Activated CD8-positive, alpha-beta memory T cell treated with anti-CD3 and anti-CD28 coated beads, Interleukin-2, amount 50 U/mL, for 4 hours (primary cell): ENCODE results near the gene TMCC2.
A peak's percentile ranks its signal among the peaks of the same experiment; 100 is the strongest.
"Not testable (repeated sequence)": the region's sequence is repeated elsewhere in the genome, so short reads cannot be mapped to it uniquely, and the experiment has no call there.

Source experiments
- DNase-seq: peaks from one replicate; pipeline ENCODE4 v3.0.0-alpha.2; 2020

TMCC2 gene

GRCh38 chr1:205263580-205264190 is 35.9 kb downstream of the TMCC2 start:
- no peak for DNase-seq

DNA sequence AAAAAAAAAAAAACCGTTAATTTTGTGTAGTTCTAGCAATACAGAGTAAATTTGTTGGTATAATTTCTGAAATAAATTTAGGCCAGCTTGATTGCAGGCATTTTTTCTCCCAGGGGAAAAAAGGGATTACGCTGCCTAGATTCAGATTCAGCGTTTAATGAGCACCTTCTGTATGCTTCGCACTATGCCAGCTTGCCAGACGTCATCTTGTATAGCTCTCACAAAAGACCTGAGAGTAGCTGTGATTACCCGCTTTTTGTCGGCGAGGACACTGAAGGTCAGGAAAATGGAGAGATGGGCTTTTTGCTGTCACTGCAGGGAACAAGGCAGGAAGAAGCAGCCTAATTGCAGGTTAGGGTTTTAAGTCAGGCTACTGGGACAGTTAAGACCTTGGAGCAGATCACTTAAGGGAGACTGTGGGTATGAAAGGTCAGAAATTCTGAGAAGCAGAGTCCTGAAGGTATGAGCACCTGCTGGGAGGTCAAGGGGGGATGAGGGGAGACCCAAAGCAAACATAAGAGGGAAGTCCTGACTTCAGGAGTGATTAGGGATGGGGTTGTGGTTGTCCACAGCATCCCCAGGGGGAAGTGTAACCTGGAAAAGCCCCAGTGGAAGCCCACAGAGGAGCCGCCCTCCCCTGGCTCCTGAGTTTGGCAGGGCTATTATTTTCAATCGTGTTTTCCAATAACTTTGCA is 39.0 kb downstream of the TMCC2 start:
- no peak for DNase-seq

DNA sequence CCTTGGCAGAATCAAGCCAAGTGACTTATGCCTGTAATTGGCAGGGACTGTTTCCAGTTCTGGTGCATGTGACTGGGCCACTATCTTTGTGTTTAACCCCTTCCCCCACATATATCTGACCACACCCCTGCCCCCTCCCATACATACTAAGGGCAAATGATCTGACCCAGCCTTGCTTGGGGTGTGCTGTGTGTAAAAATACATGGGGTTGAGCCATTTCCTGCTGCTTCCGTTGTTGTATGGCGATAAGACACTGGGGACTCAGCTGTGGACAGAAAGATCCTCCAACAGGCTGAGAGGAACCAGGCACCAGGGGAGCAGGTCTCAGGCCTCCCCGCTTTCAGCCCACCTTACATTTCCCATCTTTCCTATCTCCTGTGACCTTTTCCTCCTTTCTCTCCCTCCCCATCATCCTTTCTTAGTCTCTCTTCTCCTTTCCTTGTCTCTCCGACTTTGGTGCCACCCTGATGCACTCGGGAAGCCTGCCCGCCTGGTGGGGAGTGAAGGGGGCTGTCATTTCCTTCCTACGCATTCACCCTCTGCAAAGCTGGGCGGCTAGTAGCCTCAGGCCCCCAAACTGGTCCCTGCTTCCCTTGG is 39.7 kb downstream of the TMCC2 start:
- DNase-seq, result no peak

DNA sequence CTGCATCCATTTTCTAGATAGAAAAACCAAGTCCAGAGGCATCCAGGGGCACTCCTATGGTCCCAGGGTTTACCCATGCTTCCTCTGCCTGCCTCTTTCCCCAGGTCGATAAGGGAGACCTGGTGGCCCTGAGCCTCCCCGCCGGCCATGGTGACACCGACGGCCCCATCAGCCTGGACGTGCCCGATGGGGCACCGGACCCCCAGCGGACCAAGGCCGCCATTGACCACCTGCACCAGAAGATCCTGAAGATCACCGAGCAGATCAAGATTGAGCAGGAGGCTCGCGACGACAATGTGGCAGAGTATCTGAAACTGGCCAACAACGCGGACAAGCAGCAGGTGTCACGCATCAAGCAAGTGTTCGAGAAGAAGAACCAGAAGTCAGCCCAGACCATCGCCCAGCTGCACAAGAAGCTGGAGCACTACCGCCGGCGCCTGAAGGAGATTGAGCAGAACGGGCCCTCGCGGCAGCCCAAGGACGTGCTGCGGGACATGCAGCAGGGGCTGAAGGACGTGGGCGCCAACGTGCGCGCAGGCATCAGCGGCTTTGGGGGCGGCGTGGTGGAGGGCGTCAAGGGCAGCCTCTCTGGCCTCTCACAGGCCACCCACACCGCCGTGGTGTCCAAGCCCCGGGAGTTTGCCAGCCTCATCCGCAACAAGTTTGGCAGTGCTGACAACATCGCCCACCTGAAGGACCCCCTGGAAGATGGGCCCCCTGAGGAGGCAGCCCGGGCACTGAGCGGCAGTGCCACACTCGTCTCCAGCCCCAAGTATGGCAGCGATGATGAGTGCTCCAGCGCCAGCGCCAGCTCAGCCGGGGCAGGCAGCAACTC is 41.3 kb downstream of the TMCC2 start:
- DNase-seq, result no peak

DNA sequence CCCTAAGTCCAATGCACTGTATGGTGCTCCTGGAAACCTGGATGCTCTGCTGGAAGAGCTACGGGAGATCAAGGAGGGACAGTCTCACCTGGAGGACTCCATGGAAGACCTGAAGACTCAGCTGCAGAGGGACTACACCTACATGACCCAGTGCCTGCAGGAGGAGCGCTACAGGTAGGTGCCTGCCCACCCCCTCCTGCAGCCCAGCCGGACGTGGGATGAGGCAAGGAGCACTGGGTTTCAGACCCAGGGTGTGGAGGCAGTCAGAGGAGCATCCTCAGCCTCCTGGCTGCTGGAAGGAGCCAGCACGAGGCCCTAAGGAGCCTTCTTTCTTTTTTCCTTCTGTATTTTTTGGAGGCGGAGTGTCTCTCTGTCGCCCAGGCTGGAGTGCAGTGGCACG is 42.0 kb downstream of the TMCC2 start:
- no peak for DNase-seq

- DNase-seq, result no peak
Measured at GRCh38 chr1:205270271-205270670, 42.5 kb downstream of the TMCC2 start.

GRCh38 chr1:205270764-205271163 is 43.0 kb downstream of the TMCC2 start:
- DNase-seq, result no peak

DNA sequence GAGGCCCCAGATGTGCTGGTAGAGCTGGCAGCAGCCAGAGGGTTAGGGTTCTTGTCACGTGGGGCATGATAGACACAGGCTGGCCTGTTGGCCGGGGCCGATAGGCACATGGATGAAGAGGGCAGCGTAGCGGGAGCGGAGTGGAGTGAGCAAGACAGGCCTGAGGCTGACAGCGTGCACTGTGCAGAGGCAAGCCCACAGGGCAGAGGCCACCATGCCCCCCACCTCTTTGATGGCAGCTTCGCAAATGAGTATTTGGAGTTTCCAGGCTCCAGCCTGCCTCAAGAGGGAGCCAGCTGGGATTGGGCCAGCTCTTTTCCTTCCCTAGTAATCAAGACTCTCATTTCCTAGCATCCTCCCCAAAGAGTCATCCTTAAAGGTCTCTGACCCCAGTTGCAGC is 43.5 kb downstream of the TMCC2 start:
- DNase-seq, result no peak

DNA sequence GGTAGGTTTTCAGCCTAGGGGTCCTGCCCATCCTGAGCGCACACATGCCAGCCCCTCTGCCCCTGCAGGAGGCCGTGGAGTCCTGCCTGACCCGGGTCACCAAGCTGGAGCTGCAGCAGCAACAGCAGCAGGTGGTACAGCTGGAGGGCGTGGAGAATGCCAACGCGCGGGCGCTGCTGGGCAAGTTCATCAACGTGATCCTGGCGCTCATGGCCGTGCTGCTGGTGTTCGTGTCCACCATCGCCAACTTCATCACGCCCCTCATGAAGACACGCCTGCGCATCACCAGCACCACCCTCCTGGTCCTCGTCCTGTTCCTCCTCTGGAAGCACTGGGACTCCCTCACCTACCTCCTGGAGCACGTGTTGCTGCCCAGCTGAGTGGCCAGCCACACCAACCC is 44.0 kb downstream of the TMCC2 start:
- no peak for DNase-seq

DNA sequence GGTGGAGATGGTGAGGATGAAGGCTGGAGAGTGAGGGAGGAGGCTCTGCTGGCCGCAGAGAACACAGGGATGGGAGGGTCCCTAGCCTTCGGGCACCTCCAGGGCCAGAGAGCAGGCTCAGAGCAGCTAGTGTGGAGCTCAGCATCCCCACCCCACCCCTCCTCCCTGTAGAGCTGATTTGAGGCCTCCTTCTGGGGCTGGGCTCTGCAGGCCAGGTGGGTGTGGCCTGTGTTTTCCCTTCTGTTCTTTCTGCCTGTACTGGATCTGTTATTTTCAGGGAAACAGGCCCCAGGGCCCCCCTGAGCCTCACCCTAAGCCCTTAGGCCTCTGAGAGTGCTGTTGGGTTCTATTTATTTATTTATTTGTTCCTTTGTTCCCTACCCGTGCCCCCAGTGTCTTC is 44.8 kb downstream of the TMCC2 start:
- DNase-seq, result no peak

DNA sequence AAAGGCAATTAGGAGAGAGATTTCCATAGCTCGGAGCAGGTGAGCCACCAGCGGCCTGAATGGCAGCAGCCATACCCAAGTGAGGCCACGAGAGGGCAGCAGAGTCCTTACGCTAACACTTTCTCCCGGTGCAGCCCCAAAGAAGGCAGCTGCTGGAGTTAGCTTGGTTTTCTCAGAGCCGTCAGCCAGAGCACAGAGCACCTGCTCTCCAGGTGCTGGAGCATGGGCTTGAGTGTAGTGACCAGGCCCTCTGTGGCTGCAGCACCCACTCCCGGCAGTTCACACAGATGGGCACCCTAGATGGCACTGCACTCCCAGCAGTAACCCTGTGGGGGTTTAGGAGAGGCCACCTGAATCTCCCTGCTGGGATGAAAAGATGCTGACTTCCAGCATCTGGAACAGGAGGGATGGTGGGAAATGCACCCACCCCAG is 45.8 kb downstream of the TMCC2 start:
- DNase-seq, result peak; percentile 87

- DNase-seq, result no peak
Measured at GRCh38 chr1:205274041-205274691, 46.4 kb downstream of the TMCC2 start.

GRCh38 chr1:205275133-205275532 is 47.4 kb downstream of the TMCC2 start:
- no peak for DNase-seq

DNA sequence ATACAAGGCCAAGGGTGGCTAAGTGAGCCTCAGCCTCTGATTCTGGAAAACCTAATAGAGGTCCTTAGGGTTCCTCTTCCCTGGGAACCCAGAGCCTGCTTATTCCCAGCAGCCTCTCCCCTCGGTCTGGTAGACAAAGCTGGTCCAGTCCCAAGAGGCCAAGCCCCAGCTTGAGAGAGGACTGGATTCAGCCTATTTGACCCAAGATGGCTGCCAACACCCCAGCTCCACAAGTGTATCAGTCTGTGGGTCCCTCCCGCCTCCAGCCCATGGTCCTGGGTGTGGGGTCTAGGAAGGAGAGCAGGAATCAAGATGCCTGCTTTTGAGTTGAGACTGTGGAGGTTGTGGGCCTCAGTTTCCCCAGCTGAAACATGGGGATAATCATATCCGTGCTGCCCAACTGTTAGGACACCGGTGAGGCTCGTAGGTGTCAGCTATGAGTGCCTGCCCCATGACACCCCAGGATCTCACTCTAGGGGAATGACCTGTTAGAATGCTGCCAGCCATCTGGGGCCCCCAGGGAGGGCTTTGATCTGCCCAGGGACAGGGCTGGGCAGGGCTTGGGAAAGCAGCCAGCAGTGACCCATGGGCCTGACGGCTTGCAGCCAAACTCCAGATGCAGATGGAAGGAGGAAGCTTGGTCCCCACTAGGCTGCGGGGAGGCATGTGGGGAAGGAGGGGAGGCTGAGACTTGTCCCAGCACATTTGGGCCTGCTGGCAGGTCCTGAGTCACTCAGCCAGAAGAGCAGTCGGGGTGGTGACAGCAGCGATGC is 48.4 kb downstream of the TMCC2 start:
- DNase-seq, result no peak

GRCh38 chr1:205276689-205277065 is 48.9 kb downstream of the TMCC2 start:
- DNase-seq, result no peak

- DNase-seq, result no peak
Measured at GRCh38 chr1:205279986-205280385, 52.2 kb downstream of the TMCC2 start.

DNA sequence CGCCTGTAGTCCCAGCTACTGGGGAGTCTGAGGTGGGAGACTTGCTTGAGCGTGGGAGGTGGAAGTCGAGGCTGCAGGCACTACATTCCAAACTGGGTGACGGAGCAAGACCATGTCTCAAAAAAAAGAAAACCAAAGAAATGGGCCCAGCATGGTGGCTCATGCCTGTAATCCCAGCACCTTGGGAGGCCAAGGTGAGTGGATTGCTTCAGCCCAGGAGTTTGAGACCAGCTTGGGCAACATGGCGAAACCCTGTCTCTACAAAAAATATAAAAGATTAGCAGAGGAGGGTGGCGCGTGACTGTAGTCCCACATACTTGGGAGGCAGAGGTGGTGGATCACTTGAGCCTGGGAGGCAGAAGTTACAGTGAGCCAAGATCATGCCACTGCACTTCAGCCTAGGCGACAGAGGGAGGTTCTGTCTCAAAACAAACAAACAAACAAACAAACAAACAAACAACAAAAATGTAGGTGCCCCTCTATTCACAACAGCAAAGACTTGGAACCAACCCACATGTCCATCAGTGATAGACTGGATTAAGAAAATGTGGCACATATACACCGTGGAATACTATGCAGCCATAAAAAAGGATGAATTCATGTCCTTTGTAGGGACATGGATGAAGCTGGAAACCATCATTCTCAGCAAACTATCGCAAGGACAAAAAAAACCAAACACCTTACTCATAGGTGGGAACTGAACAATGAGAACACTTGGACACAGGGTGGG is 53.1 kb downstream of the TMCC2 start:
- not testable (repeated sequence) for DNase-seq

GRCh38 chr1:205283270-205284147 is 55.8 kb downstream of the TMCC2 start:
- no peak for DNase-seq

- peak; percentile 85 for DNase-seq
Measured at GRCh38 chr1:205284420-205285144, 56.8 kb downstream of the TMCC2 start.
